ENCODE data around the gene PXN. TPM values are rescaled to one million over a fixed set of nuclear protein-coding genes. Genes with fewer than 3 reads are reported as not detected.

Gene PXN
- polyA plus RNA-seq, 3 donors, result 73.5 to 86.4 (median 77.1) TPM

DNA sequence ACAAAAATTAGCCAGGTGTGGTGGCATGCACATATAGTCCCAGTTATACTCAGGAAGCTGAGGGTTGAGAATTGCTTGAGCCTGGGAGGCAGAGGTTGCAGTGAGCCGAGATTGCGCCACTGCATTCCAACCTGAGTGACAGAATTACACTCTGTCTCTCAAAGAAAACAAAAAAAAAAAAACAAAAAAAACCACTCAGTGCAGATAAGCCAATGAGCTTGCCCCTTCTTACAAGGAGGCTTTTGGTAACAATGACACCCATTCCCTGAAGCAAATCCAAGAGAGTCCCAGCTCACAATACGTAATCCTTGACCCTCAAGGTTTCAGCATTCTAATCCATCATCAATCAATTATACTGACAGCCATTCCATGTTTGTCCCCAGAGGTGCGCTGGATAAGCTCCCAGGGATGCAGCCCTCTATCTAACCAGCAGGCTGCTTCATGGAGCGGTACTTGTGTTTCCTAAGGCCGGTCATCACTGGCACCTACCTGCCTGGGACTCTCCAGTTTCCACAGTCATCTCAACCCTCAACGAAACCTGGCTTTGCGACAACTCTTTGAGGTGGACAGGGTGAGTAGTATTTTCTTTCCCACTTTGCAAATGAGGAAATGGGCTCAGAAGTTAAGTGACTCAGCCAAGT, 83.4 kb downstream of the PXN start:
- no peak for DNase-seq

- no peak for DNase-seq
These were observed 84.6 kb downstream of the PXN start for GRCh38 chr12:120180975-120181374.

DNA sequence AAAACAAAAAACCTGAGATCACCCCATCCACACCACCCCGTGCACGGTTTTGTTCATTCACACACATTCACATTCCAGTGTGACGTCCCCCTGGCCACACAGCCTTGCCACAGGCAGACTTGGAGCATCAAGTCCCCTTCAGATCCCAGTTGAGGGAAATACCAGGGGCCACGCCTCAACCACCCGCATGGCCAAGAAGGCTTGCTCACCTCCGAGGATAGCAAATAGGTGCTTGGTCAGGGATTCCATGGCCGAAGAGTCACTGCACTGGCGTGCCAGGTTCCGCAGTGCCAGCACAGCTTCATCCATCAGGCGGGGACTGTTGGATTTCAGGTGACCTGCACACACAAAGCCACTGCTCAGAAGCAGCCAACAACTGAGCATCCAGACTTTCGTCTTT, 90.0 kb downstream of the PXN start:
- DNase-seq, result no peak

GRCh38 chr12:120175062-120175461, 90.5 kb downstream of the PXN start:
- DNase-seq, result no peak

DNA sequence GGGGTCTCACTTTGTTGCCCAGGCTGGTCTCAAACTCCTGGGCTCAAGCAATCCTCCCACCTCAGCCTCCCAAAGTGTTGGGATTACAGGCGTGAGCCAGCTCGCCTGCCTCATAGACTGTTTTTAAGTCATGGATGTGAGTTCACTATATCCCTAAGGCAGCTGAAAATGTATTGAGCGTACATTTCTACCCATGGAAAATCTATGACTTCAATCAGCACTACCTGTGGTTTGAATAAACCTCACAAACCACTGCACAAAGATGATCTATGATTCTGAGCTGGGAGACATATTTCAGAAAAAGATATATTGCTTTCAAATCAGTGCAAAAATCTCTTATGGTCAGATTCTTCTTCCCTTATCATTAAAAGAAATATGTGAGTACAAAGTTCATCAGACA, 93.5 kb downstream of the PXN start:
- no peak for DNase-seq

- DNase-seq, result no peak
These were observed 94.9 kb downstream of the PXN start for GRCh38 chr12:120170631-120171030.

DNA sequence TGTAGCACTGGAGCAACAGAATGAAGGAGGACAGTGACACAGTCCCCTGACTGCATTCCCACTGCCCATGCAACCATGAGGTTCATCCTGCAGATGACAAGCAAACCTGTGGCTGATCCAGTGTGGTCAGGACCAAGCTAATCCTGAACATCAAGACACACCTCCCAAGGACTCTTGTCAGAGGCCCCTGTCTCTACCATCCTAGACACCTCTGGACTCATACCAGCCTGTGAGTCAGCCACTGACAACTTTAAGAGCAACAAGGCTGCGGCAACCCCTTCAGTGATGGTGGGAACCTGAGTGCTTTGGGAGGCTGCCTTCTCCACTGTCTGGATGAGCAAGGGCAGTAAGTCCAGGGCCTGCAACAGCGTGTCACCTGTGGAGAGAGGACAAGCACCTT, 95.6 kb downstream of the PXN start:
- DNase-seq, result no peak

GRCh38 chr12:120168337-120168736, 97.2 kb downstream of the PXN start:
- no peak for DNase-seq

- no peak for DNase-seq
These were observed 97.9 kb downstream of the PXN start for GRCh38 chr12:120167529-120168095.

DNA sequence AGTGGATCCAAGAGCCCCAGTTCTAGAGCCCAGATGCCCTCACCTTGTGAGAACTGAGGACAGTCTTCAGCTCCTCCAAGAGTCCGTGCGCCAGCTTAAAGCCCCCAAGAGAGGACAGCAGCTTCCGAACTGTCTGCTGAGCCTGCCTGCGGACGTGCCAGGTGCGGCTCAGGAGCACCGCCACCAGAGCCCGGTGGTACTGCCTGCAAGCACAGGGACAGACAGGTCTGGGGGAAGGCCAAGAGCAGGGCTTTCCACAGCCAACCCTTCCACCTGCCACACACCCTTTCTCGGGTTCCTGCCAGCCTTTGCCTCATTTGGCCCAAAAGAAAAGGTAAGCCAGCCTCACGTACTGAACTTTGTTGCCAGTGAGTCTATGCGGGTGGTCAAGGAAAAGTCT, 101.2 kb downstream of the PXN start:
- no peak for DNase-seq

DNA sequence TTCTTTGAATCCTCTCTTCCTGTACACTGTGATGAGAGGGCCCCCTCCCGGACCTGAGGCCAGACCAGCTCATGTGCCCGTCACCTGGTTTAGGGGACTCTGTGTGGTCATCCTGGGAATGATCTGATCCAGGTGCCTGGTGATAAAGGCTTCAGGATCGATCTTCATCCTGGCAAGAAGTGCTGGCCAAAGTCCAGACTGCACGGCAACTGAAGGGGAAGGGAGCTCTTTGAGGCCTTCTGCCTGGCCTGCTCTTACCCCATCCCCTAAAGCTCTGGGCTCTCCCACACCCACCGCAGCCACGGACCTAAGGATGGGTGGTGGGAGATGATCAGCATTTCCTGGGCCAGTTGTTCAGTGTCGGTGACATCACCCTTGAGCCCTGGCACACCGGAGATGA, 102.8 kb downstream of the PXN start:
- no peak for DNase-seq

DNA sequence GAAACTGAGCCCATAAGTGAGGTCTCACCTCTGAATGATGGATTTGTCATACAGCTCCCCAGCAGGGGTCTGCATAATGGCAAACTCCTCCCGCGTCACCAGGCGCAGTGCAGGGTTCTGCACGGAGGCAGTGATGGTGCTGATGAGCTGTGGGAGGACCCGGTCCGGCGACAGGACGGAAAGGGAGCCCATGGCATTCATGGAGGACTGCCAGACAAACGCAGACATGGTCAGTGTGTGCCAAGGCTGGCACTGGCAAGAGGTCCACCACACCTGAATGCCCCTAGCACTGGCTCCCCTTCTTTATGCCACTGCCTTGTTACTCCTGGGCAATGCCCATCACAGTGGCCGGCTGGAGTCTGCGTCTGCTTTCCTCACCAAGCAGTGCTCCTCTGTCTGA, 103.7 kb downstream of the PXN start:
- no peak for DNase-seq

Other genes with a start within 250 kb of the PXN start
- gene RAB35, start 149.0 kb downstream of the PXN start, polyA plus RNA-seq (ENCODE audit: insufficient read length in 3 of 3), result 10 to 100 TPM; 35.0 to 38.0 (median 37.9) TPM
- gene GCN1, start 71.0 kb downstream of the PXN start, polyA plus RNA-seq (ENCODE audit: insufficient read length in 3 of 3), result 10 to 100 TPM; 55.3 to 73.2 (median 64.6) TPM
- gene RPLP0, start 64.6 kb downstream of the PXN start, polyA plus RNA-seq (ENCODE audit: insufficient read length in 3 of 3), result 1,000 to 10,000 TPM; 2,489 to 3,091 (median 2,771) TPM
- gene RNU4-2, start 26.2 kb upstream of the PXN start, polyA plus RNA-seq (ENCODE audit: insufficient read length in 3 of 3), result not detected
- not detected for gene RNU4-1, start 27.5 kb upstream of the PXN start, polyA plus RNA-seq (ENCODE audit: insufficient read length in 3 of 3)
- 1 to 10 TPM; 3.2 to 5.4 (median 4.7) TPM for gene SIRT4, start 36.6 kb upstream of the PXN start, polyA plus RNA-seq (ENCODE audit: insufficient read length in 3 of 3)
- gene PLA2G1B, start 62.0 kb upstream of the PXN start, polyA plus RNA-seq (ENCODE audit: insufficient read length in 3 of 3), result under 1 TPM; 0.41 to 0.84 (median 0.41) TPM
- 10 to 100 TPM; 21.9 to 25.0 (median 24.0) TPM for gene MSI1, start 103.4 kb upstream of the PXN start, polyA plus RNA-seq (ENCODE audit: insufficient read length in 3 of 3)
- 100 to 1,000 TPM; 307 to 370 (median 333) TPM for gene COX6A1, start 172.4 kb upstream of the PXN start, polyA plus RNA-seq (ENCODE audit: insufficient read length in 3 of 3)
- gene TRIAP1, start 180.7 kb upstream of the PXN start, polyA plus RNA-seq (ENCODE audit: insufficient read length in 3 of 3), result 10 to 100 TPM; 37.1 to 43.4 (median 41.3) TPM
- 10 to 100 TPM; 29.8 to 43.3 (median 41.9) TPM for gene GATC, start 180.7 kb upstream of the PXN start, polyA plus RNA-seq (ENCODE audit: insufficient read length in 3 of 3)
- 100 to 1,000 TPM; 243 to 256 (median 244) TPM for gene SRSF9, start 204.0 kb upstream of the PXN start, polyA plus RNA-seq (ENCODE audit: insufficient read length in 3 of 3)
- 100 to 1,000 TPM; 451 to 563 (median 460) TPM for gene DYNLL1, start 230.4 kb upstream of the PXN start, polyA plus RNA-seq (ENCODE audit: insufficient read length in 3 of 3)

Data from renal pelvis (tissue), 4 donors.